HAP-1 (cell line): ENCODE measurements around the gene GPR21.

Experiments
- DNase-seq, 2 experiments: peaks; one replicate each; pipeline ENCODE4 v3.0.0-alpha.2; 2016 to 2020; ENCODE audit warnings: low spot score in 2 of 2
- H3K27me3 ChIP-seq: fragments of 250-450 bp; sonication (Bioruptor Pico); 2 replicates; pipeline ENCODE4 v1.5.1; 2020; ENCODE audit warnings: low read depth, mild to moderate bottlenecking, moderate library complexity
- H3K36me3 ChIP-seq: fragments of 250-450 bp; sonication (Bioruptor Pico); replicated peaks from 2 replicates; pipeline ENCODE4 v1.5.1; 2020; ENCODE audit warnings: mild to moderate bottlenecking
- H3K4me1 ChIP-seq: fragments of 250-450 bp; sonication (Bioruptor Pico); 2 replicates; pipeline ENCODE4 v1.5.1; 2020; ENCODE audit warnings: mild to moderate bottlenecking
- H3K4me3 ChIP-seq: fragments of 250-450 bp; sonication (Bioruptor Pico); 2 replicates; pipeline ENCODE4 v1.5.1; 2020; ENCODE audit warnings: mild to moderate bottlenecking, moderate library complexity
- H3K9me3 ChIP-seq: fragments of 250-450 bp; sonication (Bioruptor Pico); 2 replicates; pipeline ENCODE4 v1.5.1; 2020; ENCODE audit warnings: mild to moderate bottlenecking, moderate library complexity
- in situ Hi-C: fragments of 300-500 bp; cut with MboI; formaldehyde crosslinking; loops from 3 replicates; pipeline ENCODE4 v1.14.3; 2020; ENCODE audit warnings: low sequenced_read_pairs, inconsistent platforms, mixed read lengths

GPR21 gene

GRCh38 chr9:123011878-123012528 is 21.5 kb upstream of the GPR21 start:
- peaks cover 13% of the 10 kb centered on the region for H3K4me1 ChIP-seq
- H3K36me3 ChIP-seq = peaks cover 31% of the 10 kb centered on the region
- H3K4me3 ChIP-seq = no peak overlapping the region
- no peaks in the 10 kb centered on the region for H3K9me3 ChIP-seq
- no peaks in the 10 kb centered on the region for H3K27me3 ChIP-seq
- DNase-seq = no peak
- in situ Hi-C loops = no loop called here

- Histone ChIP-seq H3K4me3 (no peak overlapping the region), H3K4me1 (peaks cover 21% of the 10 kb centered on the region), H3K36me3 (peaks cover 30% of the 10 kb centered on the region), H3K27me3 (no peaks in the 10 kb centered on the region), H3K9me3 (no peaks in the 10 kb centered on the region)
- in situ Hi-C loops = no loop called here
- peak in 1 of 2 experiments; percentile 72 for DNase-seq
Observed at GRCh38 chr9:123016631-123017030, 16.8 kb upstream of the GPR21 start.

DNA sequence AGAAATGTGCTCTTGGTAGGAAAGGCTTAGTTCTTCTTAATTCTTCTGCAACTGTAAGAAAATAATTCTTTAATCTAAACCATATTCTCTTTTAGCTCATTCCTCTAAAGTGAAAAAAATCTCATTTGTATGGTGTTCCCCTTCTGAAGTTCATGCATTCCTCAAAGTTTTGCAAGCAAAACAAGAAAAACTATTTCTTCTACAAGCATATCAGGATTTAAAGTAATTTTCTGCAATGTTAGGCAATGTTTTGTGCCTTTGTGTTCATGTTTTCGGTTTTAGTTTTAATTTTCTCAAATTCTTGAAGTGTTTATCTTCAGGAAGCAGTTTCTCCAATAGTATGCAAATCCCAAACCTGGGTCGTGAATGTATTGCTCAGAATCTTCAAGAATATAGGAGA is 12.7 kb upstream of the GPR21 start:
- in situ Hi-C loops = no loop called here
- Histone ChIP-seq H3K9me3 (no peaks in the 10 kb centered on the region), H3K27me3 (no peaks in the 10 kb centered on the region), H3K36me3 (peaks cover 15% of the 10 kb centered on the region), H3K4me3 (no peak overlapping the region), H3K4me1 (peaks cover 19% of the 10 kb centered on the region)
- no peak for DNase-seq

DNA sequence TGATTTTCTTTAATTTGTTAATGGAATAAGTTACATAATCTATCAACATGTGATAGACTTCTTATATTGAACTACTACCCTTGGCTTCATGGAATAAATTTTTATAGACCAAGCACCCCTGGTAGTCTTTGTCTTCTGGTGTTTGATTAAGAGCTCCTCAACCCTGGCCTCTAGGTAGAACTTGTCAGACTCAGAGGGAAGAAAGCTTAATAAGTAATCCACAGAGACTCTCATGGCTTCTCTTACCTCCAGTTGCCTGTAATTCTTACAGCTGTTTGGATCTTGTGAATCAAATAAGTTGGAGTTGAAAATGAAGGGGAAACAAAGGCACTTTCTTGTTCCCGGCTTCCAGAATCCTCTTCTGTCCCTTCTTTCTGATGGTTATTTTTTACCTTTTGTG is 7.0 kb upstream of the GPR21 start:
- DNase-seq = no peak
- H3K4me1 ChIP-seq = no peaks in the 10 kb centered on the region
- H3K27me3 ChIP-seq = no peaks in the 10 kb centered on the region
- no peaks in the 10 kb centered on the region for H3K9me3 ChIP-seq
- no peaks in the 10 kb centered on the region for H3K36me3 ChIP-seq
- H3K4me3 ChIP-seq = no peak overlapping the region
- in situ Hi-C loops = no loop called here

DNA sequence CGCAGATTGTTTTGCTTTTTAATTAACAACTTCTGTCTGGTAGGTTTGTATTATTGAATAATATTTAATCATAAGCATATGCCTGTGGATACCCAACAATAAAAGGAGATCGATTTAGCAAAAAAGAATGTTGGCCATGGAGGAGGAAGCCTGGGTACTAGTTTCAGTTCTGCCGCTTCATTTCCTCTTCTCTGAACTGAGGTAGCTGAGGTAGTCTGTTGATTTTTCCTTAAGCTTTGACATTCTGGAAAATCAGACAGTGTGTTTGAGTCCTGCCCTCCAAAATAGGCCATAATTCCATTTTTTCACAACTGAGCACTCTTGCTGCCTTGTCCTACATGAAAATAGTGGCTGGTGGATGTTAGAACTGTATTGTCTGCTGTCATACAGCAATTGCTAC is 6.0 kb upstream of the GPR21 start:
- no peak for DNase-seq
- no peaks in the 10 kb centered on the region for H3K4me1 ChIP-seq
- no peaks in the 10 kb centered on the region for H3K9me3 ChIP-seq
- no peaks in the 10 kb centered on the region for H3K27me3 ChIP-seq
- no peaks in the 10 kb centered on the region for H3K36me3 ChIP-seq
- in situ Hi-C loops = no loop called here
- no peak overlapping the region for H3K4me3 ChIP-seq

DNA sequence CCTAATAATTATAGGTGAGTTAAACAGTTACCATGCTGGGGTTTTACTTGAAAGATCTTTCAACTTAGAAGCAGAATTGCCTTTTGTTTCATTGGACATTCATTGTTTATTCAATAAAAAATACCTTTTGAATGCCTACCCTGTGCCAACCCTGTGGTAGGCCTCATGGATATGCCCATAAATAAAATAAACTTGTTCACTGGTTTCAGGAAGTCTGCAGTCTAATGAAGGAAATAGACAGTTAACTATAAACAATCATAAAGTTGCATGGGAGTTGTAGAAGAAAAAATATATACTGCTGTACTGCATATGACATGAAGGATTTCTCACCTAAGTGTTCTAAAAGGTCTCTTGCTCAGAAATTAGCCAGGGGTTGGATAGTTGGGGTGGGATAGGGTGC is 5.3 kb upstream of the GPR21 start:
- DNase-seq = no peak
- no peaks in the 10 kb centered on the region for H3K4me1 ChIP-seq

GRCh38 chr9:123028973-123029372 is 4.5 kb upstream of the GPR21 start:
- DNase-seq = no peak
- no peaks in the 10 kb centered on the region for H3K27me3 ChIP-seq
- in situ Hi-C loops = no loop called here

More for the DNA sequence above, 5.3 kb upstream of the GPR21 start:
- no peaks in the 10 kb centered on the region for H3K9me3 ChIP-seq
- in situ Hi-C loops = no loop called here
- H3K4me3 ChIP-seq = no peak overlapping the region
- H3K36me3 ChIP-seq = no peaks in the 10 kb centered on the region
- H3K27me3 ChIP-seq = no peaks in the 10 kb centered on the region

GRCh38 chr9:123031963-123032362 is 1.5 kb upstream of the GPR21 start:
- Histone ChIP-seq H3K36me3 (no peaks in the 10 kb centered on the region), H3K4me1 (no peaks in the 10 kb centered on the region), H3K4me3 (no peak overlapping the region), H3K27me3 (no peaks in the 10 kb centered on the region), H3K9me3 (no peaks in the 10 kb centered on the region)
- in situ Hi-C loops = no loop called here
- DNase-seq = no peak

More at GRCh38 chr9:123028973-123029372, 4.5 kb upstream of the GPR21 start:
- Histone ChIP-seq H3K4me1 (no peaks in the 10 kb centered on the region), H3K4me3 (no peak overlapping the region), H3K9me3 (no peaks in the 10 kb centered on the region), H3K36me3 (no peaks in the 10 kb centered on the region)

DNA sequence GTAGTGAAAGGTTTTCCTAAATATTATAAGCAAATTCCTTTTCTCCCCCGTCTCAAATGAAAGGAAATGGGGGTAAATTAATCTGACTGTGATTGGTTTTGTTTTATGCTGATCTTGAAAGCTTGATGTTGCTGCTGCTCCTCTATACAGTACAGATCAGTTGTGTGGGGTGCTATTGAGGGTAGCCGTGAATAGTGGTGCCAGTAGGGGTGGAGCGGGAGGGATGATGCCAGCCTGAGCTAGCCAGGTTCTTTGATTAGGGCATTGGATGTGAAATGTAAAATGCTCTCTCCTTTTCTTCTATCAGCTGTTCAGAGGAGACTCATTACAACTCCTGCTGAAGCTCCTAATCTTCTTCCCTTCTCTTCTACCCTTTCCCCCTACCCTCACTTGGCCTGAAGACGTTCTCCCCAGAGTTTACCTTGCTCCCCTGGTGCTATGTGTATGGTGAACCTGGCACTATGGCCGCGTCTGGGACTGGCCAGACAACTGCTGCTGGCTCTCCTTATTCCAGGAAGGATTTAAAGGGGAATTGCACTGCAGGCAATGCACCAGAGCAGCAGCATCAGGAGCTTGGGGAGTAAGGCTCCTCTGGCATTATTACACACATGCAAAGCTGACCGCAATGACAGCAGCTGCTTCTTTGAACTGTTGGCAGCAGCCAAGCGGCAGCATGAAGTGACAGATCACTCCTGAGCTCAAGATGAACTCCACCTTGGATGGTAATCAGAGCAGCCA is 566 bp downstream of the GPR21 start:
- H3K27me3 ChIP-seq = no peaks in the 10 kb centered on the region
- H3K4me1 ChIP-seq = no peaks in the 10 kb centered on the region
- in situ Hi-C loops = no loop called here
- H3K4me3 ChIP-seq = no peak overlapping the region
- no peaks in the 10 kb centered on the region for H3K36me3 ChIP-seq
- DNase-seq = no peak
- H3K9me3 ChIP-seq = no peaks in the 10 kb centered on the region

DNA sequence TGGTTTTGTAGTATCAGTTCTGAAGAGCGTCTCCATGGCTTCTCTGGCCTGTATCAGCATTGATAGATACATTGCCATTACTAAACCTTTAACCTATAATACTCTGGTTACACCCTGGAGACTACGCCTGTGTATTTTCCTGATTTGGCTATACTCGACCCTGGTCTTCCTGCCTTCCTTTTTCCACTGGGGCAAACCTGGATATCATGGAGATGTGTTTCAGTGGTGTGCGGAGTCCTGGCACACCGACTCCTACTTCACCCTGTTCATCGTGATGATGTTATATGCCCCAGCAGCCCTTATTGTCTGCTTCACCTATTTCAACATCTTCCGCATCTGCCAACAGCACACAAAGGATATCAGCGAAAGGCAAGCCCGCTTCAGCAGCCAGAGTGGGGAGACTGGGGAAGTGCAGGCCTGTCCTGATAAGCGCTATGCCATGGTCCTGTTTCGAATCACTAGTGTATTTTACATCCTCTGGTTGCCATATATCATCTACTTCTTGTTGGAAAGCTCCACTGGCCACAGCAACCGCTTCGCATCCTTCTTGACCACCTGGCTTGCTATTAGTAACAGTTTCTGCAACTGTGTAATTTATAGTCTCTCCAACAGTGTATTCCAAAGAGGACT is 1.5 kb downstream of the GPR21 start:
- Histone ChIP-seq H3K4me3 (no peak overlapping the region), H3K27me3 (no peaks in the 10 kb centered on the region), H3K9me3 (no peaks in the 10 kb centered on the region), H3K4me1 (no peaks in the 10 kb centered on the region), H3K36me3 (no peaks in the 10 kb centered on the region; the same call in 1 of the 2 replicates)
- DNase-seq = no peak
- in situ Hi-C loops = no loop called here

DNA sequence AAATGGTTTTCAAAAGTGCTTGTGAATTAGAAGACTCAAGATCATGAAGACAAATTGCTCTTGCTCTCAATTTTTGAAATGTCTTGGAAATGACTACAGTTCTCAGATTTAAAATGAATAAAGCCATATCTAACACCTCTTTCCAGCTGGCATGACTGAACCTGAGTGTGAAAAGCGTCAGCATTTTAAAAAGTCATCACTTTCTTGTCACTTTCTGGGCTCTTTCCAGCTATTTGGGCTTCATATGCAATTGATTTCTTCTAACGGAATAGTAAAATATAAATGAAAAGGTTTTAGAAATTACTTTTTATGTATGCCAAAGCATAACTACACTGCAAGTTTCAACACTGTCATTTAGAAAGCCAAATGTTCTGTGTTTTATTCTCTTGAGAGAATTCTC is 2.3 kb downstream of the GPR21 start:
- in situ Hi-C loops = no loop called here
- Histone ChIP-seq H3K9me3 (no peaks in the 10 kb centered on the region), H3K27me3 (no peaks in the 10 kb centered on the region), H3K4me3 (no peak overlapping the region), H3K4me1 (no peaks in the 10 kb centered on the region), H3K36me3 (no peaks in the 10 kb centered on the region; the same call in 1 of the 2 replicates)
- no peak for DNase-seq

DNA sequence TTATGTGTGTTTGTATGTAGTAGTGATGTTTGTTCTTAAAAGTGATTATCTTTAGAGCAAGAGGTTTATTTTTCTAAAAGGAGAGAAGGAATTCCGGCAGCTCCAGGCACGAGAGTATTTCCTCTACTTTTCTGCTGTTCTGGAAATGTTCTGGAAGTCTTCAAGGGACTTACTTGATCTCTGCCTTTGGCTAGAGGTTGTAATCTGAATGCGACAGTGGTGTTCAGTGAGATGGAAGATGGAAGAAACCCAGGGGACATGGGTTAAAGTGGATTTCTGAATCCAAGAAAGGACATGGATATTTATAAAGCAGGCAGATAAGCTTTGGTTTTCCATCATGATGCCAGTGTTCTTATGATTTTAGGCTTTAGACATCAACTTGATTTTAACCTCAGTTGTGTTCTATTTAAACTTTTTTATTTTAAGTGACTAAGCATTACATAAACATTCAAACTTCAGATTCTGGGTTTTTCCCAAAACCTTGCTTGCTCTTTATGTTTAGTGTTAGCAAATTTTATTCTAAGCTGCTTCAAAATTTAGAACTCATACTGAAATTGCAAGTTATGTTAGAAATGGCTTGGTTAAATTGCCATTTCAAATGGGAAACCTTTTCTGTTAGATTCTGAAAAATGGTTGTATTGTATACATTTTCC is 3.6 kb downstream of the GPR21 start:
- no peak for DNase-seq
- in situ Hi-C loops = no loop called here
- Histone ChIP-seq H3K4me3 (no peak overlapping the region), H3K36me3 (no peaks in the 10 kb centered on the region; the same call in 1 of the 2 replicates), H3K9me3 (no peaks in the 10 kb centered on the region), H3K4me1 (no peaks in the 10 kb centered on the region), H3K27me3 (no peaks in the 10 kb centered on the region)

- DNase-seq = no peak
- no peaks in the 10 kb centered on the region for H3K4me1 ChIP-seq
- H3K27me3 ChIP-seq = no peaks in the 10 kb centered on the region
- no peaks in the 10 kb centered on the region; the same call in none of the 2 replicates for H3K36me3 ChIP-seq
- no peak overlapping the region for H3K4me3 ChIP-seq
- no peaks in the 10 kb centered on the region for H3K9me3 ChIP-seq
- in situ Hi-C loops = no loop called here
Observed at GRCh38 chr9:123039617-123040219, 6.3 kb downstream of the GPR21 start.
